Nephron progenitor cell (in vitro differentiated cells): ENCODE results near the gene MYT1.
A peak's percentile ranks its signal among the peaks of the same experiment; 100 is the strongest.

Experiments
- DNase-seq: peaks from one replicate; pipeline ENCODE4 v3.0.0; 2021
- H3K27ac Mint-ChIP-seq: 2 replicates; pipeline ENCODE4 v1.8.0; 2021; ENCODE audit warnings: mild to moderate bottlenecking, moderate library complexity, mixed read lengths
- H3K27me3 Mint-ChIP-seq: 2 replicates; pipeline ENCODE4 v1.8.0; 2021; ENCODE audit warnings: mild to moderate bottlenecking, low read depth, mixed read lengths; ENCODE audit not compliant: poor library complexity
- H3K36me3 Mint-ChIP-seq: 2 replicates; pipeline ENCODE4 v1.8.0; 2021; ENCODE audit warnings: low read depth, mixed read lengths
- H3K4me1 Mint-ChIP-seq: 2 replicates; pipeline ENCODE4 v1.8.0; 2021; ENCODE audit warnings: mixed read lengths
- H3K4me3 Mint-ChIP-seq: 2 replicates; pipeline ENCODE4 v1.8.0; 2021; ENCODE audit warnings: mild to moderate bottlenecking, moderate library complexity, mixed read lengths
- H3K9me3 Mint-ChIP-seq: 2 replicates; pipeline ENCODE4 v1.8.0; 2021; ENCODE audit warnings: mild to moderate bottlenecking, moderate library complexity, mixed read lengths
- TF ChIP-seq, protein P1 (sequence below): fragments of 200-600 bp; sonication (generic); IDR thresholded peaks from 2 replicates; pipeline ENCODE4 v1.5.0; 2021; ENCODE audit warnings: antibody characterized with exemption

MYT1 gene

DNA sequence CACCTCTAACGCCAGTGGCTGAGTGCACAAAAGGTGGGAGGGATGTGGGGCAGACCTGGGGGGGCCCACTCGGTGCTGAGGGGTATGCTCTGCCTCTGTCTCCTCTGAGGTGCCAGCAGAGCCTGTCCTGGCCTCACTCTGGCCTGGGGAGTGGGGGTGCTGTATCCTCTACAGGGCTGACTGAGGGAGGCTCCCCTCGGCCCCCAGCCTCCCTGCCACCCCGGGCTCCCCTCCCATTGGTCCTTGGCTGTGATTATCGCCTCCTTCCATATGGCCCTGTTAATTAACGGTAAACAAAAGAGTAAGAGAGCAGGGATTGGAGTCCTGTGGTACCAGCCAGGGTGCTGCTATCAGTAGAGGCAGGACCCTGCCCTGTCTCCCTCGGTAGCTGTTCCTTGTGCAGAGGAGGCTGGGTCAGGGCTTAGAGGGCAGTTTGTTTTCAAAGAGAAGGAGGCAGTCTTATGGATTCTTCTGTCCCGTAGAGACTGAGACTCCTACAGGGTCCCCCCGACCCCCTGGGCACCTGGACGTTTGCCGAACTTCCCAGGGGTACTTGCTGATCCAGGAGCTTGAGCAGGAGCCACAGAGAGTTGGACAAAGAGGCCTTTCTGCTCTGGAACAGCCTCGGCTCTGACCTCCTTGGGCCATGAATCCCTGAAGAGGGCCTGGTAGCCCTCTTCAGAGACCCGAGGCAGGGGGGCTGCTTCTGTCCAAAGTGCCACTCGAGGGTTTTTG lies 1.8 kb downstream of the MYT1 start:
- no peak for DNase-seq
- TF ChIP-seq, protein P1, sequence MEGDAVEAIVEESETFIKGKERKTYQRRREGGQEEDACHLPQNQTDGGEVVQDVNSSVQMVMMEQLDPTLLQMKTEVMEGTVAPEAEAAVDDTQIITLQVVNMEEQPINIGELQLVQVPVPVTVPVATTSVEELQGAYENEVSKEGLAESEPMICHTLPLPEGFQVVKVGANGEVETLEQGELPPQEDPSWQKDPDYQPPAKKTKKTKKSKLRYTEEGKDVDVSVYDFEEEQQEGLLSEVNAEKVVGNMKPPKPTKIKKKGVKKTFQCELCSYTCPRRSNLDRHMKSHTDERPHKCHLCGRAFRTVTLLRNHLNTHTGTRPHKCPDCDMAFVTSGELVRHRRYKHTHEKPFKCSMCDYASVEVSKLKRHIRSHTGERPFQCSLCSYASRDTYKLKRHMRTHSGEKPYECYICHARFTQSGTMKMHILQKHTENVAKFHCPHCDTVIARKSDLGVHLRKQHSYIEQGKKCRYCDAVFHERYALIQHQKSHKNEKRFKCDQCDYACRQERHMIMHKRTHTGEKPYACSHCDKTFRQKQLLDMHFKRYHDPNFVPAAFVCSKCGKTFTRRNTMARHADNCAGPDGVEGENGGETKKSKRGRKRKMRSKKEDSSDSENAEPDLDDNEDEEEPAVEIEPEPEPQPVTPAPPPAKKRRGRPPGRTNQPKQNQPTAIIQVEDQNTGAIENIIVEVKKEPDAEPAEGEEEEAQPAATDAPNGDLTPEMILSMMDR, result no peak
- Mint-ChIP-seq H3K27me3 (peaks cover 78% of the 10 kb centered on the region), H3K36me3 (no peaks in the 10 kb centered on the region), H3K27ac (no peak overlapping the region), H3K4me3 (no peak overlapping the region), H3K9me3 (no peaks in the 10 kb centered on the region), H3K4me1 (peaks cover 16% of the 10 kb centered on the region)

DNA sequence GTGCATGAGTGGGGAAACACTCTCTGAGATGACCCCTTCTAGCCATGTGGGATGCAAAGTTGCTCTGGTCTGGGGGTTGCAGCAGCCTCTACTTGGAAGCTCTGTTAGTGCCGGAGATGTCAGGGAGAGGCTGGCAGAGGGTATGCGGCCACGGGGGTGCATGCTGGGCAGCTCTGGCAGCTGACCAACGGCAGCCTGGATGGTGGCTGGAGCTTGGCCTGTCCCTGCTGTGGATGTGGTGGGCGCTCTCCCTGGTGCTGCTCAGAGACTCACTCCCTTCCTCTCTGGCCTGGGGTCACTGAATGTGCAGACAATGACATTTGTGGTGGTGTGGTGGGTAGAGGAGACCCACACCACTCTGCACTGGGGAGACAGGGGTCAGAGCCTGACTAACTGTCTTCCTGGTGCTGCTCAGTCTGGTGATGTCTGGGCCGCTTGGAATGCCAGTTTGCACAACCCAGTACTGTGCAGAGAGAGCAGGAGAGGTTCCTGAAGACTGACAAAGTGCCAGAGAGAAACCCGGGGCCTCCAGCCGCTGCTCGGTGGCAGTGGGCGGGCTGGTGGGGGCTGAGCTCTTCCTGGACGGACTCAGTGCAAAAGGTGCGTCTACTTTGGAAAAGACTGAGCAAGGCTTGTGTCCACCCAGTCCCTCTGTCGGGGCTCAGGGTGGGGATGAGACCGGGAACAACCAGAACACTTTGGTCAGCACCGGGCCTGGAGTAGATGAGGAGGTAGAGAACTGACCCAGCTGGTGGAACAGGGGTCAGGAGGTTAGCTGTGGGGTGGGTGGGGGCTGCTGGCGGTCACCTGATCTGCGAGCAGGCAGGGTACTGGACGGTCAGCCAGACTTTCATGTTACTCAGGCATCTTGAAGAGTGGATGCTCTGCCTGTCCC lies 2.7 kb downstream of the MYT1 start:
- H3K27me3 Mint-ChIP-seq, result peaks cover 69% of the 10 kb centered on the region
- H3K36me3 Mint-ChIP-seq, result no peaks in the 10 kb centered on the region
- no peak overlapping the region for H3K4me3 Mint-ChIP-seq
- TF ChIP-seq, protein P1, result no peak
- H3K9me3 Mint-ChIP-seq, result no peaks in the 10 kb centered on the region
- peaks cover 16% of the 10 kb centered on the region for H3K4me1 Mint-ChIP-seq
- no peak overlapping the region for H3K27ac Mint-ChIP-seq
- peak; percentile 51 for DNase-seq

GRCh38 chr20:64167676-64168075 lies 3.4 kb downstream of the MYT1 start:
- Mint-ChIP-seq H3K27ac (no peak overlapping the region), H3K4me3 (no peak overlapping the region), H3K9me3 (no peaks in the 10 kb centered on the region), H3K27me3 (peaks cover 63% of the 10 kb centered on the region), H3K36me3 (no peaks in the 10 kb centered on the region), H3K4me1 (peaks cover 16% of the 10 kb centered on the region)
- TF ChIP-seq, protein P1, result no peak
- DNase-seq, result no peak

DNA sequence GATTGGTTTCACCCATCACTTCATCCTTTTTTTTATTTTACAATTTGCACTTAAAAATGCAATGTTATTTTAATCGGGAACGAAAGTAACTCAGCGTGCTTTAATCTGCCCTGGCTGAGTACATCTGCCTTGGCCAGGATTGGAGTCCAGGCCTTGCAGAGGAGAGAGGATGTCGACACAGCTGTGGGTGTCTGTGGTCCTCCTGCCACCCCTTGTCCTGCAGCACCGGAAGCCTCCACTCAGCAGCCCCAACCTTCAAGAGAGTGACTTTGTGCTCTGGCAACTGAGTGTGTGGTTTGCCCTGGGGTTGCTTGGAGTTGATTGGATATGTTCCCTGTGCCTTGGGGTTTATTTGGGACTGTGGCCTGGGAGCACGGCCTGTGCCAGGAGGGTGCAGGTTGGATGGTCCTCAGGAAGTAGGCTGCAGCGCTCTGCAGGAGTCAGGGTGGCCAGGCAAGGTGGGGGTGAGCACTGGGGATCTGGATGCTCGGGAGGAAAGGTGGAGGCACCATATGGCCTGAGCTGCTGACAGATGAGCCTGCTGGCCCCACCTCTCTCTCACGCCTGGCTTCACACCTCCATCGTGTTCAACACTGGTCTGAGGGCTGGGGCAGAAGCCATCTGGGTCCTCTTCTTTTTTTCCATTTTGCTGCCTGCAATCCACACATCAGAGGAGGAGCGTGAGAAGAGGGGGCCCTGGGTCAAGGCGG lies 4.3 kb downstream of the MYT1 start:
- DNase-seq, result no peak
- Mint-ChIP-seq H3K27me3 (peaks cover 63% of the 10 kb centered on the region), H3K27ac (no peak overlapping the region), H3K36me3 (no peaks in the 10 kb centered on the region), H3K9me3 (no peaks in the 10 kb centered on the region), H3K4me3 (no peak overlapping the region), H3K4me1 (peaks cover 16% of the 10 kb centered on the region)
- TF ChIP-seq, protein P1, result no peak

DNA sequence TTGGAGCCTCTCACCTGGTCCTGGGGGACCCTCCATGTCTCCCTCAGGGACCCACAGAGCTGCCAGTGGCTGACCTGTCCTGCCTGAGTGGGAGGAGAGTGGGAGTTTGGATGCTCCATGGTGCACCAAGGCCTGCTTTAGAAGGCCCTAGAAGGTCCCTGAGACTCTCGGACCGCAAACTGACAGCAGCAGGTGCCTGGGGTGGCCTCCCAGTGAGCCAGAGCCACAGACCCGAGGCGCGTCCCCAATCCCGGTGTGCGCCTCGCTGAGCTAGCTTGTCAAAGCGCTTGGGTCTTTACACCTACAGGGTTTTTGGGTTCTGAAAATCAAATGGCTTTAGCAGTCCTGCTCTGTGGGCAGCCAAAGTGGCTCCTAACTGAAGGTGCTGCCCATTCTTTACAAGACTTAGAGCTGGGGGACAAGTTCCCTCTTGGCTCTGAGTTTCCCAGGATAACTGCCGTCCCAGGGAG lies 4.9 kb downstream of the MYT1 start:
- Mint-ChIP-seq H3K36me3 (no peaks in the 10 kb centered on the region), H3K9me3 (no peaks in the 10 kb centered on the region), H3K4me3 (no peak overlapping the region), H3K4me1 (peaks cover 16% of the 10 kb centered on the region), H3K27me3 (peaks cover 59% of the 10 kb centered on the region), H3K27ac (no peak overlapping the region)
- TF ChIP-seq, protein P1, result no peak
- no peak for DNase-seq
